T1000 (cell line): ENCODE results near the gene CIAPIN1.
"Not testable (repeated sequence)": the region's sequence is repeated elsewhere in the genome, so short reads cannot be mapped to it uniquely, and the experiment has no call there.

Source experiments
- DNase-seq: peaks from one replicate; lab custom pipeline; 2025; ENCODE audit warnings: mixed read lengths; lab: John Stamatoyannopoulos, UW

CIAPIN1 gene

GRCh38 chr16:57440551-57440950 lies 6.6 kb downstream of the CIAPIN1 start:
- DNase-seq, result not testable (repeated sequence)

DNA sequence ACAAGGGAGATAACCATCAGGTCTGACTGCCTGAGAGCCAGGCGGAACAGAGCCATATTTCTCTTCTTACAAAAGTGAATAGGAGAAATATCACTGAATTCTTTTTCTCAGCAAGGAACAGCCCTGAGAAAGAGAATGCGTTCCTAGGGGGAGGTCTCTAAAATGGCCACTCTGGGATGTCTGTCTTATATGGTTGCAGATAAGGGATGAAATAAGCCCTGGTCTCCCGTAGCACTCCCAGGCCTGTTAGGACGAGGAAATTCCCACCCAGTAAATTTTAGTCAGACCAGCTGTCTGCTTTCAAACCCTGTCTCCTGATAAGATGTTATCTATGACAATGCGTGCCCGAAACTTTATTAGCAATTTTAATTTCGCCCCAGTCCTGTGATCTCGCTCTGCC lies 7.2 kb downstream of the CIAPIN1 start:
- DNase-seq, result not testable (repeated sequence)

GRCh38 chr16:57435838-57436237 lies 11.3 kb downstream of the CIAPIN1 start:
- DNase-seq, result no peak

DNA sequence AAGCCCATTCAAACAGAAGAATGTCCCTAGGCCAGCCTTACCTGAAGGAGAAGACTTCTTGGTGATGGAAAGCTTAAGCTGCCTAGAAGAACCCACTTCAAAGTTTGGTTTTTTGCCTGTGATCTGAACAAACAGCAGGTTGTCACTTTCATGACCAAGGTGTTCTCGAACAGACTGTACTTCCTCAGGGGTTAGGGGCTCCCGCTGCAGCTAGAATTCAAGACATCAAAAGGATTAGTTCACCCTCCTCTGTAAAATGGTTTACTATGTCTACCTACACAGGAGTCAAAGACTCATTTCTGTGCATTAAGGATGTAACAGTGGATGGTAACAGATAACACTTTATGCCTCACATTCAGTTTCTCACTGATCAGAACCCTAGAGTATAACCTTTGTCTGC lies 13.2 kb downstream of the CIAPIN1 start:
- no peak for DNase-seq

DNA sequence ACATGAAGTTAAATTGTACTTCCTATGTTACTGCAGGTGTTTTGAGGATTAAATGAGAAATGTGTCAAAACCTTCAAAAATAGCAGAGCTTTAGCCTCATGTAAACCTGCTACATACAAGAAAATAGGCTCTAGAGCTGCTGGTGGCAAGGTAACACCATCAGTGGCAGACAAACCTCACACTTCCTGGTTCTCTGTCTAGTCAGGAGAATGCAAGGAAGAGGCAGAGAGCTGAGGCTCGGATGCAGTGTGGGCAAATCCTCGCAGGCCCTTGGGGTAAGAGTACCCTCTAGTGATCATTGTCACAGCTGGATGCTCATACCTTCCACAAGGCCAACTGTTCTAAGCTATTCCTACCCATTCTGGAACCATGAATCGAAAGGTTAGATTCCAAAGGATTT lies 14.2 kb downstream of the CIAPIN1 start:
- no peak for DNase-seq

GRCh38 chr16:57432505-57432904 lies 14.7 kb downstream of the CIAPIN1 start:
- no peak for DNase-seq

GRCh38 chr16:57430955-57431354 lies 16.2 kb downstream of the CIAPIN1 start:
- DNase-seq, result no peak

DNA sequence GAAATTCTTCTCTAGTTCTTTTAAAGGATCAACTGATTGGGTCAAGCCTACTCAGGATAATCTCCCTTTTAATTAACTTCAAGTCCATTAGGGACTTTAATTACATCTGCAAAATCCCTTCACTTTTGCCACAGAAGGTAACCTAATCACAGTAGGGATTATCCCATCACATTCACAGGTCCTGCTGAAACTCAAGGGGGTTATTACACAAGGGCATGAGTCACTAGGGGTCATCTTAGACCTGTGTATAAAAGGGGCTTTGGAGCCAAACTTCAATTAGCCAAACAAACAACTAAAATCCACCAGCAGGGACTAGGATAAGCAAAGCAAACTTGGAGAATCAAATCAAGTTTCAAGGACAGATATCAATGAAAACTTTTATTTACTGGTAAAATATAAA lies 19.4 kb downstream of the CIAPIN1 start:
- DNase-seq, result no peak

- no peak for DNase-seq
Measured at GRCh38 chr16:57427307-57427706, 19.9 kb downstream of the CIAPIN1 start.

- DNase-seq, result no peak
Measured at GRCh38 chr16:57426356-57426755, 20.8 kb downstream of the CIAPIN1 start.

DNA sequence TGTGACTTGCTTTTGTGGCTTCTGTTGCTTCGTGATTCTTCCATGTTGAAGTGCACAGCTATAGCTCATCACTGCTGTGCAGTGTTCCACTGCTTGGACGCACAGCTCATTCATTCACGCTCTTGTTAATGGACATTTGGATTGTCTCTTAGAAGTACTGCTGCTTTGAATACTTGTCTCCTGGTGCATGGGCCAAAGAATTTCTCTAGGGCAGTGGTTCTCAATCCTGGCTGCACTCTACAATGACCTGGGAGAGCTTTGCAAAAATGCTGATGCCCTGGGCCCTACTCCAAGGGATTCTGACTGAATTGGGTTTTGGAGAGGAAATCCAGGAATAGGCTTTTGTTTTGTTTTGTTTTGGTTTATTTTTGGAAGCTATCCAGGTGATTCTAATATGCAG lies 22.6 kb downstream of the CIAPIN1 start:
- no peak for DNase-seq

DNA sequence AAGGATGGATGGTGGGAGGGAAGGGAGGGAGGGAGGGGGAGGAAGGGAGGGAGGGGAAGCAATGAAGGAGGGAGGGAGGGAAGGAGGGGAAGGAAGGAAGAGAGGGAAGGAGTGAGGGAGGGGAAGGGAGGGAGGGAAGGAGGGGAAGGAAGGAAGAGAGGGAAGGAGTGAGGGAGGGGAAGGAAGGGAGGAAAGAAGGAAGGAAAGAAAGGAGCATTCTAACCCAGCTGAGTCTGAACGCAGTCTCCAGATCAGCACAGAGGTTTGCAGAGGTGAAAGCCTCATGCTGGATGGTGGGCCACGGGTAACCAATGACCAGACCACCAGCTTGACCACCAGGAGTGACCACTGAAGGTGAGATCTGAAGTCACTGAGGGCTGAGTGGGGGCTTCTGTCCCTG lies 24.0 kb downstream of the CIAPIN1 start:
- DNase-seq, result no peak

GRCh38 chr16:57422026-57422944 lies 24.9 kb downstream of the CIAPIN1 start:
- DNase-seq, result no peak

- DNase-seq, result no peak
Measured at GRCh38 chr16:57419506-57419905, 27.7 kb downstream of the CIAPIN1 start.

DNA sequence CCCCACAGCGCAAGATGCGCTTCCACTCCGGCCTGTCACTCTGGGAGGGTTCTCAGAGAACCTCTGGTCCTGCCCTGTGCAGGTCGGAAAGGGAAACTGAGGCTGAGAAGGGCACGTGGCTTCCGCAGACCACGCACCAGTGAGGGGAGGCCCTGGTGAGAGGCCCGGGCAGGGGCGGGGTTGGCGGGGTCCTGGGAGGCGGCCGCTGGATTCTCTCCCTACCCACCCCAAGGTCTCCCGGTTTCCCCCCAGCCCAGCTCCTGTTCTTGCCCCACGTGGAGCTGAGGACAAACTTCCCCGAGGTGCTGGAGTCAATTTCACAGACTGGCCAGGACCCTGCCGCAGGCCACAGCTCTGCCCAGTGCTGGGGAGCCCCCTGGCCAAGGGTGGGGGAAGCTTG lies 31.1 kb downstream of the CIAPIN1 start:
- DNase-seq, result no peak

GRCh38 chr16:57413733-57414132 lies 33.5 kb downstream of the CIAPIN1 start:
- no peak for DNase-seq

GRCh38 chr16:57413301-57413730 lies 33.9 kb downstream of the CIAPIN1 start:
- no peak for DNase-seq

GRCh38 chr16:57412584-57412983 lies 34.6 kb downstream of the CIAPIN1 start:
- DNase-seq, result no peak

DNA sequence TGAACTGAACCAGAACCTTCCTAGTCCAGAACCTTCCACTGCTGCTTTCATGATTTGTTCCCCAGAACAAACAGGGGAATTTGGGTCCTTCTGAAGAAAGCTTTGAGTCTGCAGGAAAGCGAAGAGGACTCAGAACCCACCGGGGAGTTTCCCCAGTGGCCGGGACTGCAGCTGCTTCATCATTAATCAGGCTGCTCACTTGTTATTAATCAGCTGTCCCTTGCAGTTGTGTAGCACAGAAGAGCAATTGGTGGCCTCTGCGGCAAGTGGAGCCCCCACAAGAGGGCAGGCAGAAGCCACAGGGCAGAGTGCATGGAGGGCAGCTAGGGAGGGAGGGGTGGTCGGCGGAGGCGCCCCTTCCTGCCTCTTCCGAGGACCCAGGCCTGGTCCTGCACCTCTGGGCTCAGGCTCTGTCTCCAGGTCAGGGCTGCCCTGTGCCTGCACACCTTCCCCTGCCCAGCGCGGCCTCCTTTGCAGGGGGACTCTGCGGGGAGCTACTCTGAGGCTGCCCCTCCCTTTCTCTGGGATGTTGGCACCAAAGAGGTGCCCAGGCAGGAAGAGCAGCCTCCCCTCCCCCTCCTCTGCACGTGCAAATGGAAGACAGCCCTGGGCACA lies 35.7 kb downstream of the CIAPIN1 start:
- DNase-seq, result no peak

GRCh38 chr16:57409870-57410587 lies 37.2 kb downstream of the CIAPIN1 start:
- no peak for DNase-seq

DNA sequence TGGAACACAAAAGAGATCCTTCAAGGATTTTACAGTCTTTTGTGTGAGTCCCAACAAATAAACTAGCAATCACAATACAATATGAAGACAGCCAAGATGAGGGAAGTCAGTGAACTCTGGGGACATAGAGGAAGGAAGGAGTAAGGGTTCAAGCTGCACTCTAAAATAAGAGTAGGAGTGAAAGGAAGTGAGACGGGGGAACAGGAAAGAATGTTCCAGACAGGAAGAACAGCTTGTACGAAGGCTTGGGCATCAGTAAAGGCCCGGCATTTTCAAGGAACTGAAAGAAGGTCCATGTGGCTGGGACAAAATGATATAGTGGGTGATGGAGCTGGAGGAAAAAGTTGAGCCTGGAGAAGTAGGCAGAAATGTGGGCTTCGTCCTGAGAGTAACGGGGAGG lies 38.1 kb downstream of the CIAPIN1 start:
- DNase-seq, result no peak

GRCh38 chr16:57407521-57408353 lies 39.4 kb downstream of the CIAPIN1 start:
- DNase-seq, result no peak
